GM06990 (cell line): ENCODE measurements around the gene TGFBR3.
A peak's percentile ranks its signal among the peaks of the same experiment; 100 is the strongest.

Source experiments
- DNase-seq: peaks from one replicate; pipeline ENCODE4 v3.0.0-alpha.2; 2011; ENCODE audit not compliant: insufficient read length; ENCODE audit errors: extremely low read depth
- H3K27me3 ChIP-seq: replicated peaks from 2 replicates; pipeline ENCODE4 v1.6.0; 2011; ENCODE audit warnings: low read length; ENCODE audit not compliant: control insufficient read depth, insufficient read depth
- H3K36me3 ChIP-seq: 2 replicates; pipeline ENCODE4 v1.5.1; 2011; ENCODE audit warnings: low read length; ENCODE audit not compliant: control insufficient read depth, insufficient read depth
- H3K4me3 ChIP-seq: replicated peaks from 2 replicates; pipeline ENCODE4 v1.5.1; 2011; ENCODE audit warnings: low read depth, mild to moderate bottlenecking, control low read depth, low read length
- TF ChIP-seq, protein P1 (sequence below): IDR thresholded peaks from 2 replicates; pipeline ENCODE4 v1.5.1; 2011; ENCODE audit warnings: low read length, control low read depth, mild to moderate bottlenecking, inconsistent platforms; ENCODE audit not compliant: insufficient read depth, poor library complexity, severe bottlenecking

TGFBR3 gene

DNA sequence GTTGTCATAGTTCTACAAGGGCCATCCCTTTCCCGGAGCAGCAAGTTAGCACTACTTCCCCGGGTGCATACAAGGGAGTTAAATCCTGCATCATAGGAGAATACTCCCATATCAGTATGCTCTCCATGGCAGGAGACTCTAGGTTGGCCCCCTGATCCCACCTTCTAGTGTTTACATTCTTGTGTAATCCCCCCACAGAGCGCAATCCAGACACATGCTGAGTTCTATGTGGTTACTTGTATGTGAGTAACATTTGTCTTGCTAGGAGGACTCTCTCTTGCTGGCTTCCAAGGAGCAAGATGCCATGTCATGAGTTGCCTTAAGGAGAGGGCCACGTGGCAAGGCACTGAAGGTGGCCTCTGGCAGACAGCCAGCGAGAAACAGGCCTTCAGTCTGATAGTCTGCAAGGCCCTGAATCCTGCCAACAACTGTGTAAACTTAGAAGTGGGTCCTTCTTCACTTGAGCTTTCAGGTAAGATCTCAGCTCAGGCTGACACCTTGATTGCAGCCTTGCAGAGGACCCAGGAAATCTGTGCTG, 230.0 kb downstream of the TGFBR3 start:
- DNase-seq: no peak
- TF ChIP-seq, protein P1, sequence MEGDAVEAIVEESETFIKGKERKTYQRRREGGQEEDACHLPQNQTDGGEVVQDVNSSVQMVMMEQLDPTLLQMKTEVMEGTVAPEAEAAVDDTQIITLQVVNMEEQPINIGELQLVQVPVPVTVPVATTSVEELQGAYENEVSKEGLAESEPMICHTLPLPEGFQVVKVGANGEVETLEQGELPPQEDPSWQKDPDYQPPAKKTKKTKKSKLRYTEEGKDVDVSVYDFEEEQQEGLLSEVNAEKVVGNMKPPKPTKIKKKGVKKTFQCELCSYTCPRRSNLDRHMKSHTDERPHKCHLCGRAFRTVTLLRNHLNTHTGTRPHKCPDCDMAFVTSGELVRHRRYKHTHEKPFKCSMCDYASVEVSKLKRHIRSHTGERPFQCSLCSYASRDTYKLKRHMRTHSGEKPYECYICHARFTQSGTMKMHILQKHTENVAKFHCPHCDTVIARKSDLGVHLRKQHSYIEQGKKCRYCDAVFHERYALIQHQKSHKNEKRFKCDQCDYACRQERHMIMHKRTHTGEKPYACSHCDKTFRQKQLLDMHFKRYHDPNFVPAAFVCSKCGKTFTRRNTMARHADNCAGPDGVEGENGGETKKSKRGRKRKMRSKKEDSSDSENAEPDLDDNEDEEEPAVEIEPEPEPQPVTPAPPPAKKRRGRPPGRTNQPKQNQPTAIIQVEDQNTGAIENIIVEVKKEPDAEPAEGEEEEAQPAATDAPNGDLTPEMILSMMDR: no peak
- Histone ChIP-seq H3K36me3 (no peaks in the 10 kb centered on the region), H3K27me3 (no peaks in the 10 kb centered on the region), H3K4me3 (no peak overlapping the region)

DNA sequence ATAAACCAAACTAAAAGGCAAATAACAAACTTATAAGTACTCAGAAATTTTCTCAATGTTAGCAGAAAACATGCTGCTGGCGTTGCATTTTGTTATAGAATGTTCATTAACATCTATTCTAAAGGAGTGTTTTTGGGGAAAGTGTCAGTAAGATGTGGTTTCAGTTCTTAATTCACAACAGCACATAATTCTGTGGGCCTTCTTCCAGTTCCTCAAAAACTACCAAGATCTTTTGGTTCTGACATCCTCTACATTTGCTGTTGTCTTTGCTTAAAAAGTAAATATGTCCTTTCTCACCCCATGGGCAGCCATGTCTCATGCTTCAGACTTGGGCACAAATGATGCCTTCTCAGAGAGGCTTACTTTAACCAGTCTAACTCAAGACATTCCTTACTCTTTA, 232.8 kb downstream of the TGFBR3 start:
- TF ChIP-seq, protein P1: no peak
- peak; percentile 25 for DNase-seq
- Histone ChIP-seq H3K36me3 (no peaks in the 10 kb centered on the region), H3K27me3 (no peaks in the 10 kb centered on the region), H3K4me3 (no peak overlapping the region)

DNA sequence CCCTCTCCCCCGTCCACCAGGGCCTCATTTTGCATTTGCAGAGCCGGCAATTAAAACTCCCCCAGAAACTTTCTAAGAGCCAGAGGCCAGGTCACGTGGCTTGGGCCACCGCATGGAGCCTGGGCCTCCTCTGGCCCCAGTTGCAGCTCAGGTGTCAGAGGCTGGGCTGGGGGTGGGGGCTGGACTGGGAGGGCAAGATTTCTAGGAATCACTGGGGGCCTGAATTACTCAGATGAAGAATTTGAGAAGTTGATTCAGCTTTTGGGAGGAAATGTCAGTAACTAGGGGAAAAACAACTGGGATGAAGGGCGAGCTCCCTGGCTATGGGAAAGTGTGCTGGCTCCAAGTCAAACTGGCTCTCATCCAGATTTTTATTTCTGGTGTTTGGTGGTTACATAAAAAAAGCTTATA, 234.3 kb downstream of the TGFBR3 start:
- DNase-seq: no peak
- no peaks in the 10 kb centered on the region for H3K36me3 ChIP-seq
- TF ChIP-seq, protein P1: no peak
- no peak overlapping the region for H3K4me3 ChIP-seq
- no peaks in the 10 kb centered on the region for H3K27me3 ChIP-seq

DNA sequence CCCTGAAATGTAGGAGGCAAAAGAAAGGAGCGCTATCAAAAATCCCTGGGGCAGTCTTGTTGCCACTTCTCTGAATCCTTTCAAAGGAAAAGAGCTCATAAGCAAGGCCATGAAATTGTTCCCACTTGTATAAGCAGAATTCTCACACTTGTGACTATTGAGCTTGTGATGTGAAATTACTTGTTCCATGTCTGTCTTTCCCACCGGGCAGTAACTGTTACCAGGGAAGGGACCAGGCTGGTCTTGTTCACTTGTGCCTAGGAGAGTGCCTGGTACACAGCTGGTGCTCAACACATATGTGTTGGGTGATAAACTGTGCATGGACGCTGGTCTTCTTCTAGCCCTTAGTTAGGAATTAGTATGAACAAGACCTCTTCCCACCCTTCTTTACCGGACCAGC, 234.7 kb downstream of the TGFBR3 start:
- DNase-seq: no peak
- no peak overlapping the region for H3K4me3 ChIP-seq
- no peaks in the 10 kb centered on the region for H3K27me3 ChIP-seq
- TF ChIP-seq, protein P1: no peak
- H3K36me3 ChIP-seq: no peaks in the 10 kb centered on the region

DNA sequence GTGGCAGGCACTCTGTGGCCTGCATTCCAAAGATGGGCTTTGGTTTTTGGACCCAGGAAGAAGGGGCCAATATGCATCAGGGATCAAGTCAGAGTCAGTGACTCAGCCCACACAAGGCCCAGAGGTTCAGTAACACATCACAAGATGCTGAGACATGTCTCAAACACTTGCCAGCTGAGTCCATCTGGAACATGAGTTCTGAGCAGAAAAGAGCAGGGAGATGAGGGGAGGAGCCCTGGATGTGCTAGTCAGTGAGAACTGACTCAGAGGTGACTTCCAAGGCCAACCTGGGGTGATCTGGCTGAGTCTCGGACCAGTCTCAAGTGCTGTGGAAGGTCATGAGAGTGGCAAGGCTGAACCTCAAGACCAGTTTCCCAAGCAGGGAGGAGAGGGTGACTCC, 235.2 kb downstream of the TGFBR3 start:
- TF ChIP-seq, protein P1: no peak
- no peaks in the 10 kb centered on the region for H3K36me3 ChIP-seq
- DNase-seq: no peak

DNA sequence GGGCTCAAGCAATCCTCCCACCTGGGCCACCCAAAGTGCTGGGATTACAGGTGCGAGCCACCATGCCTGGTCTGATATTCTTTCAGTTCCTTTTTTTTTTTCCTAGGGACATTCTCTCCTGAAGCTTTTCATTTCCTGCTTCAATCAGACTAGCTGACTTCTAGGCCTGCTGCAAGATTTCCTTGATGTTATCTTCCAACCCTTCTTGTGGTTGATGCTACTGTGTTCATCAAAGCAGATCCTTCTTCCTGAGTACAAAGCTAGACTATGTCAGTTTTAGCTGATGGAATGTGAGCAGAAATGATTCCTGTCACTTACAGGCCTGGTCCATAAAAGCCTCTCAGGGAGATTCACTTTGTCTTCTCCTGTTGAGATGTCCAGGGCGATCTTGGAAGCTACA, 238.9 kb downstream of the TGFBR3 start:
- TF ChIP-seq, protein P1: no peak
- H3K4me3 ChIP-seq: no peak overlapping the region

More for the DNA sequence above, 235.2 kb downstream of the TGFBR3 start:
- H3K4me3 ChIP-seq: no peak overlapping the region
- H3K27me3 ChIP-seq: no peaks in the 10 kb centered on the region

More for the DNA sequence above, 238.9 kb downstream of the TGFBR3 start:
- Histone ChIP-seq H3K36me3 (no peaks in the 10 kb centered on the region), H3K27me3 (no peaks in the 10 kb centered on the region)
- no peak for DNase-seq
